Measurements from ENCODE around the gene CMIP. TPM values are rescaled to one million over a fixed set of nuclear protein-coding genes. Genes with fewer than 3 reads are reported as not detected.
A peak's percentile ranks its signal among the peaks of the same experiment; 100 is the strongest.

CMIP gene
- total RNA-seq, 1 experiment from 2014 or later, result 48.2 TPM

- Histone ChIP-seq H3K23ac (ENCODE audit: insufficient read length, low read depth, low read length) (no peak overlapping the region), H3K79me2 (ENCODE audit: insufficient read depth, low read length) (peaks cover 2% of the 10 kb centered on the region; the same call in 1 of the 2 replicates), H4K8ac (replicated peaks; ENCODE audit: insufficient read length, low read depth, low read length) (no peak overlapping the region), H2BK5ac (ENCODE audit: insufficient read length, low read length) (no peak overlapping the region), H2BK120ac (ENCODE audit: low read depth, low read length, poor library complexity, severe bottlenecking) (no peak overlapping the region), H2AK5ac (ENCODE audit: insufficient read length, low read length) (no peak overlapping the region), H2AFZ (ENCODE audit: low read length) (no peak overlapping the region), H3K14ac (ENCODE audit: insufficient read depth, low read length) (0 out of 2 replicates have a peak overlapping the region, but pooled peaks have one; percentile 5), H4K91ac (ENCODE audit: insufficient read length, low read depth, low read length) (no peak overlapping the region), H2BK15ac (ENCODE audit: low read depth, low read length) (no peak overlapping the region), H3K4me1 (ENCODE audit: insufficient read depth, low read length) (no peaks in the 10 kb centered on the region), H3K9ac (ENCODE audit: extremely low read depth, insufficient read length, low read length) (no peak overlapping the region), H4K5ac (ENCODE audit: insufficient read length, low read depth, low read length) (no peak overlapping the region), H3K27me3 (ENCODE audit: insufficient read depth, low read length) (no peaks in the 10 kb centered on the region), H3K9me3 (ENCODE audit: control insufficient read depth, low read depth, low read length) (no peaks in the 10 kb centered on the region), H2BK20ac (ENCODE audit: low read depth, low read length, poor library complexity, severe bottlenecking) (no peak overlapping the region), H3K18ac (ENCODE audit: insufficient read length, low read depth, low read length) (no peak overlapping the region), H3K4ac (ENCODE audit: low read depth, low read length) (no peak overlapping the region), H3K27ac (ENCODE audit: insufficient read length, low read depth, low read length) (no peak overlapping the region), H3K56ac (ENCODE audit: insufficient read length, low read depth, low read length) (no peak overlapping the region), H4K20me1 (ENCODE audit: control insufficient read depth, insufficient read depth, insufficient read length) (peaks cover 5% of the 10 kb centered on the region), H3K23me2 (ENCODE audit: insufficient read length, low read depth, low read length, poor library complexity, severe bottlenecking) (no peaks in the 10 kb centered on the region), H3T11ph (ENCODE audit: low read length) (no peak overlapping the region), H3K79me1 (ENCODE audit: insufficient read depth, low read depth, low read length, poor library complexity, severe bottlenecking) (peaks cover 10% of the 10 kb centered on the region), H3K4me2 (ENCODE audit: insufficient read depth, insufficient read length, low read length) (no peak overlapping the region), H2BK12ac (ENCODE audit: insufficient read length, low read depth, low read length) (no peak overlapping the region)
- H3K9me3 Mint-ChIP-seq, result no peaks in the 10 kb centered on the region
- no peak overlapping the region for H3K4me3 Mint-ChIP-seq
- TF ChIP-seq CTCF (conservative IDR thresholded peaks at IDR 0.05), result no peak
- H3K4me1 Mint-ChIP-seq, result peaks cover 35 to 39% of the 10 kb centered on the region in 2 experiments
- H3K27me3 Mint-ChIP-seq (ENCODE audit: low read depth), result no peaks in the 10 kb centered on the region
- H3K36me3 Mint-ChIP-seq (ENCODE audit: insufficient read depth in 1 of 3, low read depth in 3 of 3), result no peaks in the 10 kb centered on the region
- WGBS (ENCODE audit: extremely low coverage, insufficient read length, low lambda C conversion rate), result no CpG with 5 or more reads among the region's 13 CpGs
- no peak overlapping the region for H3K27ac Mint-ChIP-seq
- no peak for DNase-seq
Observed at GRCh38 chr16:81567087-81567486, 122.5 kb downstream of the CMIP start.

Measured in H9 (cell line).